NT2/D1 (cell line): ENCODE results near the gene PGA4.

Experiments used
- DNase-seq: peaks from one replicate; pipeline ENCODE4 v3.0.0-alpha.2; 2011; ENCODE audit warnings: low read depth, low spot score
- H3K27me3 ChIP-seq: 2 replicates; pipeline ENCODE4 v1.6.0; 2011; ENCODE audit warnings: mild to moderate bottlenecking; ENCODE audit not compliant: insufficient read length, insufficient read depth
- H3K36me3 ChIP-seq: 2 replicates; pipeline ENCODE4 v1.6.1; 2011; ENCODE audit warnings: mild to moderate bottlenecking, low read length, mixed read lengths; ENCODE audit not compliant: insufficient read depth, insufficient read length
- H3K4me1 ChIP-seq: 2 replicates; pipeline ENCODE4 v1.5.1; 2011; ENCODE audit not compliant: insufficient read depth, insufficient read length
- H3K4me3 ChIP-seq: 2 replicates; pipeline ENCODE4 v1.5.1; 2011; ENCODE audit warnings: low read depth; ENCODE audit not compliant: insufficient read length
- H3K9ac ChIP-seq: 2 replicates; pipeline ENCODE4 v1.6.0; 2011; ENCODE audit warnings: low read depth; ENCODE audit not compliant: insufficient read length
- H3K9me3 ChIP-seq: 2 replicates; pipeline ENCODE4 v1.5.1; 2011; ENCODE audit warnings: mild to moderate bottlenecking, low read length; ENCODE audit not compliant: insufficient read depth
- SUZ12 ChIP-seq: IDR thresholded peaks from 2 replicates; pipeline ENCODE4 v1.6.1; 2011; ENCODE audit not compliant: insufficient read length, insufficient read depth; ENCODE audit errors: extremely low read depth
- YY1 ChIP-seq: IDR thresholded peaks from 2 replicates; pipeline ENCODE4 v1.6.1; 2011; ENCODE audit not compliant: insufficient read length, insufficient read depth
- ZNF274 ChIP-seq: IDR thresholded peaks from 2 replicates; pipeline ENCODE4 v1.6.1; 2011; ENCODE audit warnings: mild to moderate bottlenecking, low read depth, low read length

Gene PGA4

GRCh38 chr11:61181489-61181888 is 40.7 kb upstream of the PGA4 start:
- no peak overlapping the region for H3K4me3 ChIP-seq
- no peaks in the 10 kb centered on the region for H3K36me3 ChIP-seq
- no peaks in the 10 kb centered on the region for H3K27me3 ChIP-seq
- no peak overlapping the region for H3K9ac ChIP-seq
- TF ChIP-seq YY1: no peak
- no peak for TF ChIP-seq ZNF274
- TF ChIP-seq SUZ12: no peak
- DNase-seq: no peak
- H3K4me1 ChIP-seq: peaks cover 3% of the 10 kb centered on the region
- H3K9me3 ChIP-seq: no peaks in the 10 kb centered on the region

GRCh38 chr11:61183645-61184044 is 38.5 kb upstream of the PGA4 start:
- peaks cover 3% of the 10 kb centered on the region for H3K4me1 ChIP-seq
- H3K4me3 ChIP-seq: no peak overlapping the region
- no peaks in the 10 kb centered on the region for H3K9me3 ChIP-seq
- H3K27me3 ChIP-seq: no peaks in the 10 kb centered on the region
- no peak overlapping the region for H3K9ac ChIP-seq
- DNase-seq: no peak
- TF ChIP-seq YY1 (no peak), SUZ12 (no peak), ZNF274 (no peak)
- no peaks in the 10 kb centered on the region for H3K36me3 ChIP-seq

GRCh38 chr11:61186504-61186903 is 35.6 kb upstream of the PGA4 start:
- no peaks in the 10 kb centered on the region for H3K27me3 ChIP-seq
- TF ChIP-seq ZNF274 (no peak), SUZ12 (no peak), YY1 (no peak)
- no peak for DNase-seq
- H3K9me3 ChIP-seq: peaks cover 10% of the 10 kb centered on the region; the same call in 1 of the 2 replicates
- H3K36me3 ChIP-seq: no peaks in the 10 kb centered on the region
- peaks cover 3% of the 10 kb centered on the region for H3K4me1 ChIP-seq
- no peak overlapping the region for H3K9ac ChIP-seq
- H3K4me3 ChIP-seq: no peak overlapping the region

GRCh38 chr11:61187505-61188130 is 34.5 kb upstream of the PGA4 start:
- DNase-seq: peak; percentile 81
- no peaks in the 10 kb centered on the region for H3K36me3 ChIP-seq
- H3K27me3 ChIP-seq: no peaks in the 10 kb centered on the region
- no peak overlapping the region for H3K4me3 ChIP-seq
- H3K9me3 ChIP-seq: peaks cover 11% of the 10 kb centered on the region; the same call in 1 of the 2 replicates
- no peak overlapping the region for H3K9ac ChIP-seq
- peaks cover 3% of the 10 kb centered on the region for H3K4me1 ChIP-seq
- TF ChIP-seq SUZ12: no peak

- DNase-seq: no peak
- Histone ChIP-seq H3K4me3 (no peak overlapping the region), H3K27me3 (peaks cover 3% of the 10 kb centered on the region), H3K9ac (no peak overlapping the region), H3K36me3 (no peaks in the 10 kb centered on the region), H3K4me1 (peaks cover 4% of the 10 kb centered on the region), H3K9me3 (peaks cover 11% of the 10 kb centered on the region; the same call in 1 of the 2 replicates)
- TF ChIP-seq ZNF274: no peak
- no peak for TF ChIP-seq SUZ12
- no peak for TF ChIP-seq YY1
These were observed 32.2 kb upstream of the PGA4 start for GRCh38 chr11:61189933-61190332.

- H3K9me3 ChIP-seq: peaks cover 16% of the 10 kb centered on the region; the same call in 1 of the 2 replicates
- no peak overlapping the region for H3K4me3 ChIP-seq
- no peak for DNase-seq
- H3K9ac ChIP-seq: peak overlapping the region; percentile 46
- no peak for TF ChIP-seq YY1
- TF ChIP-seq SUZ12: no peak
- no peak for TF ChIP-seq ZNF274
- H3K4me1 ChIP-seq: peaks cover 4% of the 10 kb centered on the region
- peaks cover 3% of the 10 kb centered on the region for H3K27me3 ChIP-seq
- H3K36me3 ChIP-seq: no peaks in the 10 kb centered on the region
These were observed 28.6 kb upstream of the PGA4 start for GRCh38 chr11:61193596-61193995.

- no peaks in the 10 kb centered on the region for H3K36me3 ChIP-seq
These were observed 27.9 kb upstream of the PGA4 start for GRCh38 chr11:61194169-61194671.

More at GRCh38 chr11:61194169-61194671, 27.9 kb upstream of the PGA4 start:
- no peak for DNase-seq
- Histone ChIP-seq H3K4me3 (no peak overlapping the region), H3K27me3 (peaks cover 3% of the 10 kb centered on the region), H3K9ac (no peak overlapping the region), H3K9me3 (peaks cover 22% of the 10 kb centered on the region; the same call in 1 of the 2 replicates), H3K4me1 (peaks cover 4% of the 10 kb centered on the region)
- no peak for TF ChIP-seq SUZ12
- no peak for TF ChIP-seq YY1
- no peak for TF ChIP-seq ZNF274
